DMS114 treated with DMSO at 0.1 percent for 48 hours (cell line): Measurements from ENCODE around the gene EFNB3.
A peak's percentile ranks its signal among the peaks of the same experiment; 100 is the strongest.

ENCODE experiments used
- DNase-seq: peaks from one replicate; lab custom pipeline; 2025; ENCODE audit not compliant: unreplicated experiment; lab: John Stamatoyannopoulos, UW

The EFNB3 gene, protein sequence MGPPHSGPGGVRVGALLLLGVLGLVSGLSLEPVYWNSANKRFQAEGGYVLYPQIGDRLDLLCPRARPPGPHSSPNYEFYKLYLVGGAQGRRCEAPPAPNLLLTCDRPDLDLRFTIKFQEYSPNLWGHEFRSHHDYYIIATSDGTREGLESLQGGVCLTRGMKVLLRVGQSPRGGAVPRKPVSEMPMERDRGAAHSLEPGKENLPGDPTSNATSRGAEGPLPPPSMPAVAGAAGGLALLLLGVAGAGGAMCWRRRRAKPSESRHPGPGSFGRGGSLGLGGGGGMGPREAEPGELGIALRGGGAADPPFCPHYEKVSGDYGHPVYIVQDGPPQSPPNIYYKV

DNA sequence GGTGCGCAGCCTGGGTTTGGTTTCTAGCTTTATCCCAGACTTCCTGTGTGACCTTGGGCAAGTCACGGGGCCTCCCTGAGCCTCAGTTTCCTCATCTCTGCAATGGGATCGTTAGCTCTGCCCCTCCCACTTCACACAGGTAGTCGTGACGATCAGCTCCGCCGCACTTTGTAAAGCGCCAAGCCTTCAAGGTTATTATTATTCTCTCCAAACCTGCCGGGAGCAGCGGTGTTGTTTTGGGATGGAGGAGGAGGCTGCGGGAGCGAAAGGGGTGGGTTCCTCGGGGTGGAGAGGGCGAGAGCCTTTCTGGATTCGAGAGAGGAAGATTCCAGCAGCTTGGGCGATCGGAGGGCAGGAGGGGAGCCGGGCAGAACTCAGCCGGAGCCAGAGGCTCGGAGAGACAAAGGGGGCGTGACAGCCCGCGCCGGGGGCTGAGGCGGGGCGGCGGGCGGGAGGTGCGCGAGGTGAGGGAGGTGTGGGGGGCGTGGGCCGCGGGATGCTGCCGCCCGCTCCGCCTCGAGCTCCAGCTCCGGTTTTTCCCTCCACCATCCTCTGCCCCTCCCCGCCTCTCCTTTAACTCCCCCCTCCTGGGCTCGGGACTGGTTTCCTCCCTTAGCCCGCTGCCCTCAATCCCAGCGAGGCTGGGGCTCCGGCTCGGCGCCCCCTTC, at the start of gene EFNB3:
Gene EFNB3, plus strand, starts transcription at position 602 of the 668 bp plus-strand sequence. CDS start 397 bp downstream, outside the sequence.
- DNase-seq: no peak

DNA sequence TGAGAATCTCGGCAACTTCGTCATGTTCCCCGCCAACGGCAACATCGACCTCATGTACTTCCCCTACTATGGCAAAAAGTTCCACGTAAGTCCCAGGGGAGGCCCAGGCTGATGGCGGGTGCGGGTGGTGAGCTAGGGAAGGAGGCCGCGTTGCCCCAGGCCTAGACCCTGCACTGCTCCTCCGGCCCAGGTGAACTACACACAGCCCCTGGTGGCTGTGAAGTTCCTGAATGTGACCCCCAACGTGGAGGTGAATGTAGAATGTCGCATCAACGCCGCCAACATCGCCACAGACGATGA, 49.5 kb upstream of the EFNB3 start:
- no peak for DNase-seq

DNA sequence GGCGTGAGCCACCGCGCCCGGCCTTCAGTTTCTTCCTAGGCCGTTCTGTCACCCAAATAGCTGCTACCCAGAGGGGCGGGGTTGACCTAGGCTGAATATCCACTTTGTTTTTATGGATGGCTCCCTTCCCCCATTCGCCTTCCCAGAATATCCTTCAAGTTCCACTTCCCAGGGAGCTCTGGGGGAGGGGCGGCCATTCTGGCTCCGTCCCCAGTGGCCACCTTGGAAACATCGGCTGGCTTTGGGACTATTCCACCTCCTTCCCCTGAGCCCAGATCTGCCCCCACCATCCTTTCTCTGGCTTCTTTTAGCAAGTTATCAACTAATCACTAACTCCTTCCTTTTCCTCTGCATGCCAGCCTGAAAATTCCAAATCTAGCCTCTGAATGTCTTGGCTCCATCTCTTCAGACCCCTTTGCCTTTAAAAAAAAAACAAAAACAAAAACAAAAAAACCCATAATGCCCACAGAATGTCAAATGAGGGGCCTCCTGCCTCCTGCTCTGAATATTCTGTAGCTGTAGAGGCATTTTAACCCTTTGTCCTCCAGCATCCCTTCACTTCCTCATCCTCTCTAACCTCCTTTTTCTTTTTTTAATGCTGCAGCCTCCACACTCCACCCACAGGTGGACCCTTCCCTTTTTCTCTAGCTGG, 47.9 kb upstream of the EFNB3 start:
- DNase-seq: no peak

DNA sequence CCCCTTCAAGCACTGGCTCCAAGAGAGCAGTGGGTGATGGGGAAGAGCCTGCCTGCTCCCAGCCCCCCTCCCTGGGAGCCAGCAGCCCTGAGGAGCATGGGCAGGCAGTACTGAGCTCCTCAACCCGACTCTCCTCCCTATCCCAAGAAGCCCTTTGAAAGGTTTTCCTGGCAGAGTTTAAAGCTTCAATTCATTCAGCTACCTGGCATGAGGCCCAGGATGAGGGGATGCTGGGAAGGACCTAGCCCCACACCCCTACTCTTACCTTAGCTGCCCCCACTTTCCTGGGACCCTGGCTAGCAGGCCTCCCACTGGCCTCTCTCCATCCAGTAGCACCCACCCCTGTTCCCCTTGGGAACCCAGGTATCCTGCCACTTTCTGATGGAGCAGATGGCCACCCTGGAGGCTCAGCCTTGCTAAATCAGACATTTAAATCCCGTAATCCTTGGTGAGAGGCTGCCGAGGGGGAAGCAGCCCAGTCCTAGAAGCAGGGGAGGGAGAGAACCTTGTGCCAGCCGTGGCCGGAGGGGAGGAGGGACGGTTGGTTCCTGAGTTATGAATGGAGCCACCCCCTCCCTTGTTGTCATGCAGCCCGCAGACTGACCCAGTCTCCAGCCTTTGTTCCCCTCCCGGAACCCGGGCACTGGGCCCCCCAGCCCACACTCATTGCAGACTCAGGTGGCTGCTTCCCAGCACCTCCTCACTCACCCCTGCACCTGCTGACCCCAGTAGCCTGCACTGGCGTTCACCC, 37.2 kb upstream of the EFNB3 start:
- DNase-seq: no peak

DNA sequence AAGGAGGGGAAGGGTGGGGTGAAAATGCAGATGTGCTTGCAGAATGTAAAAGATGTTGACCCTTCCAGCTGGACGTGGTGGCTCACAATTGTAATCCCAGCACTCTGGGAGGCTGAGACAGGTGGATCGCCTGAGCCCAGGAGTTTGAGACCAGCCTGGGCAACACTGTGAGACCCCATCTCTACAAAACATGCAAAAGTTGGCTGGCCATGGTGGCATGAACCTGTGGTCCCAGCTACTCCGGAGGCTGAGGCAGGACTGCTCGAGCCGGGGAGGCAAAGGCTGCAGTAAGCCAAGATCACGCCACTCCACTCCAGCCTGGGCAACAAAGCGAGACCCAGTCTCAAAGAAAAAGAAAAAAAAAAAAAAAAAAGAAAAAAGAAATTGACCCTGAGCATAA, 36.5 kb upstream of the EFNB3 start:
- no peak for DNase-seq

DNA sequence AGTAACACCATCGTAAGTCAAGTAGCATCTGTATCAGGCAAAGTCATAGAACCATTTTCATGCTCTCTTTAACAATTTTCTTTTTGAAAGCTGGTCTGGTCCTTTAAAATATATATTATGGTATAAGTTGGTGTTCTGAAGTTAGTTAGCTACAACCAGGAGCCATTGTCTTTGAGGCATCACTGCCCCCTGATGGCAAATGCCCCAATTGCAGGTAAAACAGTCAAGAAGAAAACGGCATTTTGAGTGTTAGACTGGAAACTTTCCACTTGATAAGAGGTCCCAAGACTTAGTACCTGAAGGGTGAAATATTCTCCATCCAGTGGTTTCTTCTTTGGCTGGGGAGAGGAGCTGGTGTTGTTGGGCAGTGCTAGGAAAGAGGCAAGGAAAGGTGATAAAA, 31.8 kb upstream of the EFNB3 start:
- no peak for DNase-seq

DNA sequence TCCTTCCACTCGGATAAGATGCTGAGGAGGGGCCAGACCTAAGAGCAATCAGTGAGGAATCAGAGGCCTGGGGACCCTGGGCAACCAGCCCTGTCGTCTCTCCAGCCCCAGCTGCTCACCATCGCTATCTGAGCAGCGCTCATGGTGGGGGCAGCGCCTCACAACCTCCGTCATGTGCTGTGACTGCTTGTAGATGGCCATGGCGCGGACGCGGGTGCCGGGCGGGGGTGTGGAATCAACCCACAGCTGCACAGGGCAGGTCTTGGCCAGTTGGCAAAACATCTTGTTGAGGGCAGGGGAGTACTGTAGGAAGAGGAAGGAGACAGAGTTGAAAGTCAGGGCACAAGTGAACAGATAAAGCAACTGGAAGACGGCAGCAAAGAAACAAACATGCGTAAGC, 30.1 kb upstream of the EFNB3 start:
- DNase-seq: no peak

DNA sequence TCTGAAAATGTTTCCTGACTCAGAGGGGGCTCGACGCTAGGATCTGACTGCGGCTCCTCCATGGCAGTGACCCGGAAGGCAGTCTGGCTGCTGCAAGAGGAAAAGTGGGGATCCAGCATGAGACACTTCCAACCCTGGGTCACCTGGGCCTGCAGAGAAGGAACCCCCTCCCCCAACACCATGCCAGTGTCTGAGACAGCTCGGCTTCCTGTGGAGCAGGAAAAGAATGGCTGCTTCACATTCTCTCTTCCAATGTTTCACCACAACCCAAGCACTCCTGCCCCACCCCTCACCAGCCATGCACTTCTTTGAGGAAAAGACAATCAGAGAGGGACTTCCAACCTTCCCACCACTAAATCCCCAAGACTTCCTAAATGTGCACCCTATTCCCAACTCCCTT, 28.5 kb upstream of the EFNB3 start:
- no peak for DNase-seq

DNA sequence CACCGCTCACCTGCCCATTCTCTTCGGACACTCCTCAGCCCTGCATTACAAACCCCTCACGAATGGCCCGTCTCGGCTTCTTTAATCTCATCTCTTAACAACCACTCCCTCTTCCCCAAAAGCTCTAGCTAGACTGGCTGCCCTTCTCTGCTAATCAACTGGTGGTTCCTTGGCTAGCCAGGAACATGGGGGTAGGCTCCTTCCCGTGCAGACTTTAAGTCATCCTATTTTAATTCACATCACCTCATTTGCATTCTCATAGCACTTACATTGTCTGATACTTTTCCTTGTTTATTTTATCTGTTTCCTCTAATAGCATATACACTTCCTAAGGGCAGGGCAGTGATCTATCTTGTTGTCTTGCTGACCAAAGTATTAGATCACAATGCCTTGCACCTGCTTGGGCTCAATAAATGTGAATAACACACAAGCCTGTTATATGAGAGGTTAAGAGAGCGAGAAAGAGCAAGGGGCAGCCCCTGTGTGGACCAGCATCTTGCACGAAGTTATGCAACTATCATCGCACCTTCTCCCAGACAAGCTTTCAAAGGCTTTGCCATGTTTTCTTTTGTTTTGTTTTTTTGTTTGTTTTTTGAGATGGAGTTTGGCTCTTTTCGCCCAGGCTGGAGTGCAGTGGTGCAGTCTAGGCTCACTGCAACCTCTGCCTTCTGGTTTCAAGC, 27.5 kb upstream of the EFNB3 start:
- DNase-seq: no peak

DNA sequence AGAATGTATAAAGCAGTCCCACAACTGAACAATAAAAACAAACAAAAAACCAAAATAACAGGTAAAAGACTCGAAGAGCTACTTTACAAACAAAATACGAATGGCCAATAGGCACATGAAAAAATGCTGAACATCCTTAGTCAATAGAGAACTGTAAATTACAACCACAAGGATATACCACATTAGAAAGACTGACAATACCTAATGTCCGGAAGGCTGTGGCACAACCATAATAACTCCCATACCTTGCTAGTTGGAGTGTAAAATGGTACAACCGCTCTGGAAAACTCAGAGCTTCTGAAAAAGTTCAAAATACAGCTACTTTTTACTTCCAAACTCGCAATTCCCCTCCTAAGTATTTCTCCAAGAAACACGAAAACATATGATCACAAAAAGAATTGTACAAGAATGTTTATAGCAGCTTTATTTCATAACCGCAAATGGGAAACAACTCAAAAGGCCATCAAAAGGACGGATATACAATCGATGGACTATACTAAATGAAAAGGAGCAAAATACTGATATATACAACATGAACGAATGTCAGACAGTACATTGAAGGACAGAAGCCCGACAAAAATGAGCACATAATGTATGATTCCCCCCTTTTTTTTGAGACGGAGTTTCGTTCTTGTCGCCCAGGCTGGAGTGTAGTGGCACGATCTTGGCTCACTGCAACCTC, 20.0 kb upstream of the EFNB3 start:
- no peak for DNase-seq

DNA sequence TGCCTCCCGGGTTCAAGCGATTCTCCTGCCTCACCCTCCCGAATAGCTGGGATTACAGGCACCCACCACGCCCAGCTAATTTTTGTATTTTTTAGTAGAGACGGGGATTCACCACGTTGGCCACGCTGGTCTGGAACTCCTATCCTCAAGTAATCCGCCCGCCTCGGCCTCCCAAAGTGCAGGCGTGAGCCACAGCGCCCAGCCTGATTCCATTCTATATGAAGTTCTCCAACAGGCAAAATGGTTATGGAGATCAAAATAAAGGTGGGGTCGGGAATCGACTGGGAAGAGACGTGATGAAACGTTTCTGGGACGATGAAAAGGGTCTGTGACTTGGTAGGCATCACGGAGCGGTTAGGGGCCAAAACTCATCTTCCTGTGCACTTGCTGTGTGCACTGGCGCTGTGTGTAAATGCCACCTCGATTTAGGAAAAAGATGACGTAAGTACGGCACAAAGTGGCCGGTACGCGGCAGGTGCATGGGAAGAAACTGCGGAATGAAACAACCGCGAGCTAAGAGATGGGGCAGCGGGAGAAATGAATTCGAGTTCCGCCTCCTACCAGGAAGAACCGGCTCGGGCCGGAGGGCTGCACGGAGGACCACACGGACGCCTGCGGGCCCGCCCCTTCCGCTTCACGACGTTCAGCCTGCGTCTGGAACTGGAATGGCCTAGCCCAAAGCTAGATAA, 19.3 kb upstream of the EFNB3 start:
- no peak for DNase-seq

DNA sequence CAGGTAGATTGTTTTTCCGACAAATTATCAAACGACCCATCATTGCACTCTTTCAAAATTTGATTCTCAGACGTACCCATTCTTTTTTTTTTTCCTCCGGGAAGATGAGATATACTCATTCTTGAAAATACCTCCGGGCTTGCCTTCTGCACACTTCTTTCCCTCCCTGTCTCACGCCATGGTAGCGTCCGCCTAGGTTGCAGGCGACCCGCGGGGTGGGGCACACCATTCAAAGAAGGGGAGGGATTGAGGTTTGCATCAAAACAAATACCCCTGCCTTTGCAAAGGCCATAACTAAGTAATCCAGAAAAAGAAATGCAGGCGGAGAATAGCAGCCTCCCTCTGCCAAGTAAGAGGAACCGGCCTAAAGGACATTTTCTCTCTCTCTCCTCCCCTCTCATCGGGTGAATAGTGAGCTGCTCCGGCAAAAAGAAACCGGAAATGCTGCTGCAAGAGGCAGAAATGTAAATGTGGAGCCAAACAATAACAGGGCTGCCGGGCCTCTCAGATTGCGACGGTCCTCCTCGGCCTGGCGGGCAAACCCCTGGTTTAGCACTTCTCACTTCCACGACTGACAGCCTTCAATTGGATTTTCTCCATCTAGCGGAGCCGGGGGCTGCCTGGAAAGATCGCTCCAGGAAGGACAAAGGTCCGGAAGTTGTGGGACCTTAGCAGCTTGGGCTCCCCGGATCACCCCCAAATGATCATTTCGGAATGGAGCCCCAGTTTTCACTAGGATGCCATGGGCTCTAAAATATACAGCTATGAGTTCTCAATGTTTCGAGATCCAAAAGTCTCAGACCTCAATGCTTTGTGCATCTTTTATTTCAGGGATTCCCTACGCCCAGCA, 18.6 kb upstream of the EFNB3 start:
- peak; percentile 92 for DNase-seq

DNA sequence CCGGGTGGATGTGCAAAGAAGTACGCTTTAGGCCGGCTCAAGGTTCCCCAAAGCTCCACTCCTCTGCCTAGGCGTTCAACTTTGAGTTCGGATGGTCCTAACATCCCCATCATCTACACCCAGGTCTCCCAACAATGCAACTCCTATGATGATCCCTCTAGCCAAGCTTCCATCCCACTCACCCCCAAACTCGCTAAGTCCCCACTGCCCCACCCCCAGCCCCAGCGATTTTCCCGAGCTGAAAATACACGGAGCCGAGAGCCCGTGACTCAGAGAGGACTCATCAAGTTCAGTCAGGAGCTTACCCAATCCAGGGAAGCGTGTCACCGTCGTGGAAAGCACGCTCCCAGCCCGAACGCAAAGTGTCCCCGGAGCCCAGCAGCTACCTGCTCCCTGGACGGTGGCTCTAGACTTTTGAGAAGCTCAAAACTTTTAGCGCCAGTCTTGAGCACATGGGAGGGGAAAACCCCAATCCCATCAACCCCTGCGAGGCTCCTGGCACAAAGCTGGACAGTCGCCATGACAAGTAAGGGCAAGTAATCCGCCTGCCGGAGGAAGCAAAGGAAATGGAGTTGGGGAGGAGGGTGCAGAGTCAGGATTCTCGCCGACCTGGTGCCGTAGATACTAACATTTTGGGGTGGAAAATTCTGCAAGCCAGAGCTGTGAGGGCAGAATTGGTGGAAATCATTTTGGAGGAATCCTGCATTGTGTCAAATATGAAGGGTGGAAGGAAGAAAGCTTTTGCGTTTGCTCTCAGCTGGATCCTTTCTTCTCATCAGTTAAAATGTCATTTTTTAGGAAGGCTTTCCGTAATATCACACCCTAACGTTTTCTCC, 17.7 kb upstream of the EFNB3 start, which contains the start of gene TP53:
Gene TP53, minus strand, starts transcription at position 419 of the 836 bp plus-strand sequence. CDS start 10,896 bp downstream, outside the sequence.
- DNase-seq: peak; percentile 88

DNA sequence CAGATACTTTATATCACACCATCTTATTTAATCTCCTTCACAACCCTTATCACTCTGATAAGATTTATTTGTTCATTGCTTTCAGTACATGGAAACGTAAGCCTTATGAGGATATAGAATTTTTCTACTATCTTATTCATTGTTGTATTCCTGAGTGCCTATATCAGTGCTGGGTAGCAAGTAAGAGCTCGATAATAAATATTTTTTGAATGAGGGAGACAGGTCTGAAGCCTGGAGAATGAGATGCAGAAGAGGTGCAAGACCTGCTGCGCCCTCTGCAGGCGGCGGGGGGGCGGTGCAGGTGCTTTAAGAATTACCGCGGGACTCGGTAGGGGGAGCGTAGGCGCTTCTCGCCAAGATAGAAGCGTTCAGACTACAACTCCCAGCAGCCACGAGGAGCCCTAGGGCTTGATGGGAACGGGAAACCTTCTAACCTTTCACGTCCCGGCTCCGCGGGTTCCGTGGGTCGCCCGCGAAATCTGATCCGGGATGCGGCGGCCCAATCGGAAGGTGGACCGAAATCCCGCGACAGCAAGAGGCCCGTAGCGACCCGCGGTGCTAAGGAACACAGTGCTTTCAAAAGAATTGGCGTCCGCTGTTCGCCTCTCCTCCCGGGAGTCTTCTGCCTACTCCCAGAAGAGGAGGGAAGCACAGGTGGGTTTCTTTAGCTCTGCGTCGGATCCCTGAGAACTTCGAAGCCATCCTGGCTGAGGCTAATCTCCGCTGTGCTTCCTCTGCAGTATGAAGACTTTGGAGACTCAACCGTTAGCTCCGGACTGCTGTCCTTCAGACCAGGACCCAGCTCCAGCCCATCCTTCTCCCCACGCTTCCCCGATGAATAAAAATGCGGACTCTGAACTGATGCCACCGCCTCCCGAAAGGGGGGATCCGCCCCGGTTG, 16.8 kb upstream of the EFNB3 start, which contains the start of gene WRAP53:
Gene WRAP53, plus strand, starts transcription at position 570 of the 900 bp plus-strand sequence. Its CDS starts 172 bp downstream, at position 742.
- peak; percentile 97 for DNase-seq

DNA sequence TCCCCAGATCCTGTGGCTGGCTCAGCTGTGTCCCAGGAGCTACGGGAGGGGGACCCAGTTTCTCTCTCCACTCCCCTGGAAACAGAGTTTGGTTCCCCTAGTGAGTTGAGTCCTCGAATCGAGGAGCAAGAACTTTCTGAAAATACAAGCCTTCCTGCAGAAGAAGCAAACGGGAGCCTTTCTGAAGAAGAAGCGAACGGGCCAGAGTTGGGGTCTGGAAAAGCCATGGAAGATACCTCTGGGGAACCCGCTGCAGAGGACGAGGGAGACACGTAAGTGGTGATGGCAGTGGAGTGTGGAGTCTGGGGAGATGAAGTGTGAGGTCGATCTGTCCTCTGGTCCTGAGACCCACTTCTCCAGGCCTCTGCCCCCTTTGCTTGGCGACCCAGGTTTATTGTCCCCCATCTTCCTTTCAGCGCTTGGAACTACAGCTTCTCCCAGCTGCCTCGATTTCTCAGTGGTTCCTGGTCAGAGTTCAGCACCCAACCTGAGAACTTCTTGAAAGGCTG, 16.1 kb upstream of the EFNB3 start:
- no peak for DNase-seq

DNA sequence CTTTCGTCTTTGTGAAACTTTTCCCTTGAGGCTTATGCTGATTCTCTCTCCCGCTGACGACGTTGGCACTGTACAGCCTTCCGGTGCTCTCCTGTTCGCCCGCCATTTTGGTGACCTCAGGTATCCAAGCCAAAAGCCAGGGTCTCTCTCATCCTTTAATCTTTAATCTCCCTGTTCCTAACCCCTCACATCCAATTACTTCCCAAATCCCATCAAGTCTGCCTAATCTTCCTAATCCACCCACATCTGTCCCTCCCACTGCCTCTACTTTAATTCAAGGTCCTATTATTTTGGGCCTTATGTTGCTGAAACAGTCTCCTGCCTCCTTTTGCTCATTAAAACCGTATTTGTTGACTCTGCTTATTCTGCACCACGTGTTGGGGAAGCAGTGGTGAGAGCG, 9.4 kb upstream of the EFNB3 start:
- no peak for DNase-seq
